Neural progenitor cell (in vitro differentiated cells): ENCODE data around the gene GBX2. TPM values are rescaled to one million over a fixed set of nuclear protein-coding genes. Genes with fewer than 3 reads are reported as not detected.

Experiments
- DNase-seq: peaks from one replicate; pipeline ENCODE4 v3.0.0-alpha.2; 2016; ENCODE audit warnings: low spot score
- H2AFZ ChIP-seq: fragments of 200-600 bp; sonication (generic); replicated peaks from 2 replicates; pipeline ENCODE4 v1.6.1; 2016; ENCODE audit warnings: antibody characterized with exemption
- H3F3A ChIP-seq: fragments of 200-600 bp; sonication (generic); 2 replicates; pipeline ENCODE4 v1.6.1; 2016; ENCODE audit warnings: antibody characterized with exemption, low read depth
- H3K27ac ChIP-seq: fragments of 200-600 bp; sonication (generic); 2 replicates; pipeline ENCODE4 v1.5.1; 2016; ENCODE audit warnings: mild to moderate bottlenecking
- H3K27me3 ChIP-seq: fragments of 200-600 bp; sonication (generic); 2 replicates; pipeline ENCODE4 v1.6.1; 2016; ENCODE audit warnings: mild to moderate bottlenecking, moderate library complexity
- H3K36me3 ChIP-seq: fragments of 200-600 bp; sonication (generic); 2 replicates; pipeline ENCODE4 v1.5.1; 2016
- H3K4me1 ChIP-seq: fragments of 200-600 bp; sonication (generic); 2 replicates; pipeline ENCODE4 v1.6.1; 2016; ENCODE audit warnings: mixed run types
- H3K4me2 ChIP-seq: fragments of 200-600 bp; sonication (generic); 2 replicates; pipeline ENCODE4 v1.6.1; 2016
- H3K4me3 ChIP-seq: fragments of 200-600 bp; sonication (generic); 2 replicates; pipeline ENCODE4 v1.5.1; 2016
- H3K79me2 ChIP-seq: fragments of 200-600 bp; sonication (generic); 2 replicates; pipeline ENCODE4 v1.6.1; 2016; ENCODE audit warnings: low read depth
- H3K9ac ChIP-seq: fragments of 200-600 bp; sonication (generic); 2 replicates; pipeline ENCODE4 v1.6.1; 2016
- H3K9me3 ChIP-seq: fragments of 200-600 bp; sonication (generic); 2 replicates; pipeline ENCODE4 v1.5.1; 2016; ENCODE audit warnings: low read depth
- H4K20me1 ChIP-seq: fragments of 200-600 bp; sonication (generic); 2 replicates; pipeline ENCODE4 v1.6.1; 2016; ENCODE audit warnings: low read depth
- H3K27ac Mint-ChIP-seq: 3 replicates; pipeline ENCODE4 v1.8.0; 2021; ENCODE audit warnings: mixed read lengths
- H3K27me3 Mint-ChIP-seq: 2 replicates; pipeline ENCODE4 v1.8.0; 2022; ENCODE audit warnings: low read depth, mild to moderate bottlenecking, inconsistent platforms, moderate library complexity, mixed read lengths; ENCODE audit not compliant: insufficient read depth
- H3K36me3 Mint-ChIP-seq: 3 replicates; pipeline ENCODE4 v1.8.0; 2021; ENCODE audit warnings: mixed read lengths
- H3K4me1 Mint-ChIP-seq: 3 replicates; pipeline ENCODE4 v1.8.0; 2021; ENCODE audit warnings: mixed read lengths
- H3K4me3 Mint-ChIP-seq: 3 replicates; pipeline ENCODE4 v1.8.0; 2021; ENCODE audit warnings: mild to moderate bottlenecking, moderate library complexity, mixed read lengths
- H3K9me3 Mint-ChIP-seq: 3 replicates; pipeline ENCODE4 v1.8.0; 2020; ENCODE audit warnings: mixed read lengths
- CTCF ChIP-seq: fragments of 200-600 bp; sonication (generic); IDR thresholded peaks from 2 replicates; pipeline ENCODE4 v1.5.1; 2017; ENCODE audit warnings: antibody characterized with exemption, mild to moderate bottlenecking
- EZH2 ChIP-seq: fragments of 200-600 bp; sonication (generic); IDR thresholded peaks from 2 replicates; pipeline ENCODE4 v1.6.1; 2017; ENCODE audit warnings: antibody characterized with exemption, mild to moderate bottlenecking, moderate library complexity
- EZH2phosphoT487 ChIP-seq: fragments of 200-600 bp; sonication (generic); IDR thresholded peaks from 2 replicates; pipeline ENCODE4 v1.6.1; 2017; ENCODE audit warnings: antibody characterized with exemption
- total RNA-seq: library from RNA; depleted of rRNA; stranded (reverse); fragments of >200 nt; gene quantifications from 2 replicates; pipeline ENCODE4 v1.2.3, GENCODE V29; 2015; ENCODE audit warnings: low replicate concordance

GBX2 gene
- total RNA-seq, 1 donor from 2014 or later, result not detected

DNA sequence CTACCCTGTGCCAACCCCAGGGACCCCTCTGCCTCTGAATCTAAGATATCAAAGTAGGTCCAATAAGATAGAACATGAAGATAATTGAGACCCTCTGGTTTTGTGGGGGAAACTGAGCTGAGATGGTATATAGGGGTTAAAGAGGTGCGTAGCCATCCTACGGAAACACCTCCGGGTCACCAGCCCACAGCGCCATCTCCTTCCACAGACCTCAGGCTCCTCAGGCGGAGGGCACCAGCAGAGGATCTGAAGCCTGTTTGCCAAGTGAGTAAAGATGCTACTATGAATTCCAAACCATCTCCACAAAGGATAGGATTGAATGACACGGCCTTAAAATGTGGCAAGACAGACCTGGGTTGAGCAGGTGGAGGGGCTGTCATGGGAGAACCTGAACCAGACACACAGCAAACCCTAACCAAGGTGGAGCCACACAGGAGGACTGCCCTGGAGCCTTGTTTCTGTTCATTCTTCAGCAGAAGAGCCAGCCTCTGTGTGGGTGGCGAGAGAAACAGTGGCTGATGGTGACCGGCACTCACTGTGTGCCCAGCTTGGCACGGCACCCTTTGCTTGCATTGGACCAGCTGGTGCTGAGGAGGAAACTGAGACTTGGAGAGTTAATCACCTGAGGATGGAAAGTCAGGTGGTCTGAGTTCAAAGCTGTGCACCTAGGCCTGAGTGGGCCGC is 10.2 kb downstream of the GBX2 start:
- peaks cover 17% of the 10 kb centered on the region for H3F3A ChIP-seq
- peaks cover 100% of the 10 kb centered on the region for H3K27me3 ChIP-seq
- H3K27ac ChIP-seq, result no peak overlapping the region
- H3K4me1 ChIP-seq, result peaks cover 16% of the 10 kb centered on the region
- Mint-ChIP-seq H3K4me3 (no peak overlapping the region), H3K9me3 (peaks cover 11% of the 10 kb centered on the region), H3K4me1 (peaks cover 34% of the 10 kb centered on the region), H3K36me3 (peaks cover 5% of the 10 kb centered on the region), H3K27me3 (peaks cover 53% of the 10 kb centered on the region), H3K27ac (no peak overlapping the region)
- H3K4me3 ChIP-seq, result no peak overlapping the region
- H3K9me3 ChIP-seq, result no peaks in the 10 kb centered on the region
- peaks cover 73% of the 10 kb centered on the region for H4K20me1 ChIP-seq
- no peak overlapping the region for H2AFZ ChIP-seq
- no peak for TF ChIP-seq EZH2phosphoT487
- no peak for TF ChIP-seq CTCF
- TF ChIP-seq EZH2, result no peak
- no peak for DNase-seq
- no peak overlapping the region for H3K9ac ChIP-seq
- H3K4me2 ChIP-seq, result no peak overlapping the region
- H3K79me2 ChIP-seq, result no peaks in the 10 kb centered on the region
- H3K36me3 ChIP-seq, result no peaks in the 10 kb centered on the region

GRCh38 chr2:236157366-236157765 is 10.8 kb downstream of the GBX2 start:
- Histone ChIP-seq H3K4me2 (no peak overlapping the region), H4K20me1 (peaks cover 67% of the 10 kb centered on the region), H3K27me3 (peaks cover 100% of the 10 kb centered on the region), H3K4me1 (peaks cover 16% of the 10 kb centered on the region), H3K9me3 (no peaks in the 10 kb centered on the region), H2AFZ (no peak overlapping the region), H3K4me3 (no peak overlapping the region), H3K9ac (no peak overlapping the region), H3K79me2 (no peaks in the 10 kb centered on the region), H3K27ac (no peak overlapping the region), H3F3A (peaks cover 17% of the 10 kb centered on the region), H3K36me3 (no peaks in the 10 kb centered on the region)
- H3K27me3 Mint-ChIP-seq, result peaks cover 52% of the 10 kb centered on the region
- peaks cover 6% of the 10 kb centered on the region for H3K36me3 Mint-ChIP-seq
- no peak overlapping the region for H3K27ac Mint-ChIP-seq
- peaks cover 30% of the 10 kb centered on the region for H3K4me1 Mint-ChIP-seq
- DNase-seq, result no peak
- H3K4me3 Mint-ChIP-seq, result no peak overlapping the region
- H3K9me3 Mint-ChIP-seq, result peaks cover 16% of the 10 kb centered on the region
- TF ChIP-seq CTCF (no peak), EZH2phosphoT487 (no peak), EZH2 (no peak)

- no peak for DNase-seq
- Mint-ChIP-seq H3K9me3 (peaks cover 19% of the 10 kb centered on the region), H3K4me1 (peaks cover 26% of the 10 kb centered on the region), H3K27ac (no peak overlapping the region), H3K36me3 (peaks cover 6% of the 10 kb centered on the region), H3K27me3 (peaks cover 50% of the 10 kb centered on the region), H3K4me3 (no peak overlapping the region)
- TF ChIP-seq CTCF (no peak), EZH2 (no peak)
- Histone ChIP-seq H3K9ac (no peak overlapping the region), H3F3A (peaks cover 17% of the 10 kb centered on the region), H3K9me3 (no peaks in the 10 kb centered on the region), H3K27ac (no peak overlapping the region), H3K36me3 (no peaks in the 10 kb centered on the region), H3K4me3 (no peak overlapping the region), H3K27me3 (peaks cover 97% of the 10 kb centered on the region), H2AFZ (no peak overlapping the region), H4K20me1 (peaks cover 61% of the 10 kb centered on the region), H3K4me1 (peaks cover 16% of the 10 kb centered on the region), H3K79me2 (no peaks in the 10 kb centered on the region), H3K4me2 (no peak overlapping the region)
These were observed 11.4 kb downstream of the GBX2 start for GRCh38 chr2:236156860-236157194.
